Adrenal gland (tissue), 12 donors: Measurements from ENCODE around the gene FERMT3. TPM values are rescaled to one million over a fixed set of nuclear protein-coding genes. Genes with fewer than 3 reads are reported as not detected.

Experiments
- DNase-seq, 7 donors: peaks; one replicate each; pipeline ENCODE4 v3.0.0-alpha.2; 2019 to 2020
- H3K27ac ChIP-seq, 5 donors: fragments of 200-600 bp; sonication (generic) in 4 of 5; 1 replicate in 3 of 5; 2 replicates in 2 of 5; pipeline versions ENCODE4 v1.5.1 to v1.8.0; 2016 to 2020; ENCODE audit warnings: mild to moderate bottlenecking in 1 of 5
- H3K27me3 ChIP-seq: fragments of 200-600 bp; 2 replicates; pipeline ENCODE4 v1.8.0; 2021
- H3K36me3 ChIP-seq, 2 donors: fragments of 200-600 bp; replicated peaks in 1 of 2; 1 replicate in 1 of 2; 2 replicates in 1 of 2; pipeline versions ENCODE4 v1.5.1 to v1.8.0; 2018 to 2022
- H3K4me1 ChIP-seq, 2 donors: fragments of 200-600 bp; replicated peaks in 1 of 2; 1 replicate in 1 of 2; 2 replicates in 1 of 2; pipeline versions ENCODE4 v1.5.1 to v1.8.0; 2018 to 2021
- H3K4me3 ChIP-seq, 4 donors: fragments of 200-600 bp; sonication (generic) in 3 of 4; one replicate each; pipeline ENCODE4 v1.5.1; 2016 to 2018
- H3K9me3 ChIP-seq, 3 donors: fragments of 200-600 bp; sonication (generic) in 1 of 3; replicated peaks in 1 of 3; 1 replicate in 2 of 3; 2 replicates in 1 of 3; pipeline versions ENCODE4 v1.5.1 to v1.8.0; 2016 to 2021
- POLR2A ChIP-seq, 2 donors: fragments of 450-650 bp; IDR thresholded peaks; one replicate each; pipeline ENCODE4 v1.6.1; 2017; ENCODE audit warnings: antibody characterized with exemption in 2 of 2, mild to moderate bottlenecking in 2 of 2, moderate library complexity in 1 of 2
- WGBS, 4 donors: extraction: QIAGEN DNeasy Blood & Tissue Kit in 2 of 4; methylation state at CpG; one replicate each; pipeline versions ENCODE4 v1.1.5 to v1.1.7; 2013 to 2017; 5-methylcytosine and 5-hydroxymethylcytosine counted together
- intact Hi-C, 2 donors: fragments of 100-400 bp; cut with DNase I; formaldehyde crosslinking; loops; one replicate each; pipeline versions ENCODE4 v1.14.1 to v1.15.0; 2022 to 2023
- polyA plus RNA-seq, 3 donors: library from polyadenylated mRNA; stranded (reverse); fragments of 200-250 nt in 2 of 3; fragments of 350-450 nt in 1 of 3; fragmentation: Illumina TruSeq in 1 of 3; extraction: RNeasy Lipid Tissue Mini Kit (QIAGEN cat#74804) in 1 of 3; gene quantifications; one replicate each; pipeline ENCODE4 v1.2.3, GENCODE V29; 2013 to 2014
- total RNA-seq, 9 donors: library from RNA; depleted of rRNA in 4 of 9; stranded (reverse); fragments of >200 nt in 4 of 9; fragments of 120-200 nt in 1 of 9; fragmentation: NEBNext Ultra II Directional in 1 of 9; extraction: Animal tissue kit (Norgen Biotek cat#: 25700) in 1 of 9; gene quantifications; one replicate each; pipeline versions ENCODE4 v1.1.0 to v1.2.4, GENCODE V29; 2013 to 2023
- TF ChIP-seq, protein P1 (sequence below), 6 experiments: fragments of 450-650 bp in 4 of 6; fragments of 200-600 bp in 2 of 6; sonication (generic) in 1 of 6; IDR thresholded peaks; 1 replicate in 5 of 6; 2 replicates in 1 of 6; pipeline versions ENCODE4 v1.5.1 to v1.8.0; 2016 to 2021; ENCODE audit warnings: antibody characterized with exemption in 6 of 6, mild to moderate bottlenecking in 2 of 6, moderate library complexity in 1 of 6
- donor health status: healthy with polysubstance abuse.
- donor health status: Bipolar disorder and iron deficiency.
- donor health status: DM: yes; HTN: yes; CAD: no.
- donor health status: DM: no; HTN: no; CAD: no.
- donor health status: DM: no; HTN: no; CAD: no.
- donor health status: DM: yes; HTN: yes; CAD: no.

FERMT3 gene
- total and polyA plus RNA-seq, 12 donors: 3.2 to 77.0 (median 33.7) TPM

DNA sequence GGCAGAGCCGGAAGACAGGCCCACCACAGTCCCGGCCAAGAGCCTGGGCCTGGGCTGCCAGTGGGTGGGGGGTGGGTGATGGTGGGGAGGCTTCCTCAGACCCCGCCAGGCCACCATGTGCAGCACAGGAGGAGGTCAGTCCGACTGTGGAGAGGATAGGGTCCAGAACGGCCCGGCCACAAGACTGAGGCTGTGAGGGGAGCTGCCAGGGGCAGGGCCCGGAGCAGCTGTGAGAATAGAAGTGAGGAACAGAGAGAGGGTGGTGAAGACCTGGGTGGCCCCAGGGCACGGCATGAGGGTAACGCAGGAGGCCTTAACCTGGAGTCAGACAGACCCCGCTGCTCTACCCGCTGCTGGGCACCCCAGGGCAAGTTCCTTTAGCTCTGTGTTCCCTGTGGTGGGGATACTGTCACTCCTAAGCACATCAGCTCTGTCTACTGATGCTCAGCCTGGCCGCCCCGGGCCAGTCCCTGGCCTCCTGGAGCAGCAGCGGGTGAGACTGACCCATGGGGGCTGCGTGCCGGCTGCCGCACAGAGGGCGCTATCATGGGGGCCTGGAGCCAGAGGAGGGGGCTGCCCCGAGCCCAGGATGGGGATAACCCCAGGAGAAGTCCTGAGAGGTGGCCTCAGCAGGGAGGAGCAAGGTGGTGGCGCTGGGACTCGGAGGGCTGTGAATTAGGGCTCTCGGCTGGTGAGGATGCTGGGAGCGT is 1.7 kb downstream of the FERMT3 start:
- DNase-seq: peak in 1 of 7 donors; percentile 12
- TF ChIP-seq, protein P1, sequence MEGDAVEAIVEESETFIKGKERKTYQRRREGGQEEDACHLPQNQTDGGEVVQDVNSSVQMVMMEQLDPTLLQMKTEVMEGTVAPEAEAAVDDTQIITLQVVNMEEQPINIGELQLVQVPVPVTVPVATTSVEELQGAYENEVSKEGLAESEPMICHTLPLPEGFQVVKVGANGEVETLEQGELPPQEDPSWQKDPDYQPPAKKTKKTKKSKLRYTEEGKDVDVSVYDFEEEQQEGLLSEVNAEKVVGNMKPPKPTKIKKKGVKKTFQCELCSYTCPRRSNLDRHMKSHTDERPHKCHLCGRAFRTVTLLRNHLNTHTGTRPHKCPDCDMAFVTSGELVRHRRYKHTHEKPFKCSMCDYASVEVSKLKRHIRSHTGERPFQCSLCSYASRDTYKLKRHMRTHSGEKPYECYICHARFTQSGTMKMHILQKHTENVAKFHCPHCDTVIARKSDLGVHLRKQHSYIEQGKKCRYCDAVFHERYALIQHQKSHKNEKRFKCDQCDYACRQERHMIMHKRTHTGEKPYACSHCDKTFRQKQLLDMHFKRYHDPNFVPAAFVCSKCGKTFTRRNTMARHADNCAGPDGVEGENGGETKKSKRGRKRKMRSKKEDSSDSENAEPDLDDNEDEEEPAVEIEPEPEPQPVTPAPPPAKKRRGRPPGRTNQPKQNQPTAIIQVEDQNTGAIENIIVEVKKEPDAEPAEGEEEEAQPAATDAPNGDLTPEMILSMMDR (IDR thresholded peaks at IDR 0.05): no peak
- no peak for TF ChIP-seq POLR2A (IDR thresholded peaks at IDR 0.05)
- H3K27ac ChIP-seq: peak overlapping the region in 4 of 5 donors; percentile 67 to 88 (median 80)
- H3K27me3 ChIP-seq: no peaks in the 10 kb centered on the region
- H3K4me1 ChIP-seq: peaks cover 8 to 24% of the 10 kb centered on the region in 2 donors
- peaks cover 0 to 10% of the 10 kb centered on the region in 2 donors for H3K36me3 ChIP-seq
- 74 to 86% (median 79%) methylated on average over 15 to 23 of the region's 23 CpGs for WGBS, 4 donors
- no peaks in the 10 kb centered on the region for H3K9me3 ChIP-seq
- peak overlapping the region in 1 of 4 donors; percentile 48 for H3K4me3 ChIP-seq
- intact Hi-C loops: loop anchor here in 1 of 2 donors (5.0 kb wide), 1 partner anchor 89 kb away; no protein-coding TSS in a partner anchor

DNA sequence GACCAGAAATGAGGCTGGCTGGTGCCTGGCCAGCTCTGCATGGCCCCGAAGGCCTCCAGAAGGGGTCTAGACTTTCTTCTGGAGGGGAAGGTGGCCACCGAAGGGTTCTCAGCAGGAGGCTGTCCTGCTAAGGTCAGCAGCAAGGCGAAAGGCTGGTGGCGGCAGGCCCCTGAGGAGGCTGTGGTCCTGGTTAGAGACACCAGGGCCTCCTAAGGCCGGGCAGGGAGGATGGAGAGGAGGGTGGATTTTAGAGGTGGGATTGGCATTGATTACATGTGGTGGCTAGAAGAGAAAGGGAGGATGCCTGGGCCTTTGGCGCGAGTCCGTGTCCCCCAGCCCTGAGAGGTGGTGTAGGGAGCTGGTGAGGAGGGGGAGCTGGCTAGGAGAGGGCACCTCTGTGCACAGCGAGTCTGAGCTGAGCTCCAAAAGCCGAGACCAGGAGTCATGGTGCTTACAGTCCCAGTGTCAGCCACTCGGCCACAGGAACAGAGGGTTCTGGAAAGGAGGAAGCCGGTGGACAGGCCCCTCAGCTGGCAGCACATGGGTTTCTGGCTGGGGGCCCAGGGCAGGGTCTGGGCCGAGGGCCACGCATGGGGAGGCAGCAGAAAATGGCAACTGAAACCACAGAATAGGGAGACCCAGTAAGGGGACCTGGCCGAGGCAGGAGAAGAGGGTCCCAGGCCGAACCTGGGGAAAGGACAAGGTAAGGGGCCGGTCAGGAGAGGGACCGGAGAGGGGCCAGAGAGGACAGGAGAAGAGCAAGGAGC is 2.5 kb downstream of the FERMT3 start:
- 81 to 87% (median 83%) methylated on average over 16 to 18 of the region's 18 CpGs for WGBS, 4 donors
- peak overlapping the region in 2 of 5 donors; percentile 82 to 88 for H3K27ac ChIP-seq
- no peaks in the 10 kb centered on the region for H3K27me3 ChIP-seq
- H3K4me1 ChIP-seq: peaks cover 8 to 24% of the 10 kb centered on the region in 2 donors
- peak in 1 of 7 donors; percentile 12 for DNase-seq
- TF ChIP-seq POLR2A (IDR thresholded peaks at IDR 0.05): no peak
- TF ChIP-seq, protein P1 (IDR thresholded peaks at IDR 0.05): no peak
- no peak overlapping the region for H3K4me3 ChIP-seq
- H3K9me3 ChIP-seq: no peaks in the 10 kb centered on the region
- H3K36me3 ChIP-seq: peaks cover 0 to 3% of the 10 kb centered on the region in 2 donors
- intact Hi-C loops: loop anchor here in 1 of 2 donors (5.0 kb wide), 1 partner anchor 88 kb away; no protein-coding TSS in a partner anchor

DNA sequence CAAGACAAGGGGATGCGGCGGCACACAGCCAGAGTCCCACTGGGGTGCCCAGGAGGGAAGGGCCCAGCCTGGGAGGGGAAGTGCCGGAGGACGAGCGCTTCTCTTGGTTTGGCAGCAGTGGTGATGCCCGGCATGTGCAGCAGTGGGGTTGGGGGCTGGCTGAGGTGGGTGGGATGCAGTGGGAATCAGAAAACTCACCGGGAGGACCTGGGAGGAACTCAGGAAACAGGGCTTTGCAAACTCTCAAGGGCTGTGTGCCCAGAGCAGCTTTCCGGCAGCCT is 3.0 kb downstream of the FERMT3 start:
- WGBS, 4 donors: 86 to 91% (median 88%) methylated on average over 8 of the region's 8 CpGs
- DNase-seq: no peak
- Histone ChIP-seq H3K4me3 (no peak overlapping the region), H3K9me3 (no peaks in the 10 kb centered on the region), H3K36me3 (no peaks in the 10 kb centered on the region), H3K27me3 (no peaks in the 10 kb centered on the region), H3K27ac (no peak overlapping the region), H3K4me1 (peaks cover 2 to 19% of the 10 kb centered on the region in 2 donors)
- TF ChIP-seq, protein P1 (IDR thresholded peaks at IDR 0.05): no peak
- TF ChIP-seq POLR2A (IDR thresholded peaks at IDR 0.05): no peak
- intact Hi-C loops: loop anchor here in 1 of 2 donors (5.0 kb wide), 1 partner anchor 88 kb away; no protein-coding TSS in a partner anchor

DNA sequence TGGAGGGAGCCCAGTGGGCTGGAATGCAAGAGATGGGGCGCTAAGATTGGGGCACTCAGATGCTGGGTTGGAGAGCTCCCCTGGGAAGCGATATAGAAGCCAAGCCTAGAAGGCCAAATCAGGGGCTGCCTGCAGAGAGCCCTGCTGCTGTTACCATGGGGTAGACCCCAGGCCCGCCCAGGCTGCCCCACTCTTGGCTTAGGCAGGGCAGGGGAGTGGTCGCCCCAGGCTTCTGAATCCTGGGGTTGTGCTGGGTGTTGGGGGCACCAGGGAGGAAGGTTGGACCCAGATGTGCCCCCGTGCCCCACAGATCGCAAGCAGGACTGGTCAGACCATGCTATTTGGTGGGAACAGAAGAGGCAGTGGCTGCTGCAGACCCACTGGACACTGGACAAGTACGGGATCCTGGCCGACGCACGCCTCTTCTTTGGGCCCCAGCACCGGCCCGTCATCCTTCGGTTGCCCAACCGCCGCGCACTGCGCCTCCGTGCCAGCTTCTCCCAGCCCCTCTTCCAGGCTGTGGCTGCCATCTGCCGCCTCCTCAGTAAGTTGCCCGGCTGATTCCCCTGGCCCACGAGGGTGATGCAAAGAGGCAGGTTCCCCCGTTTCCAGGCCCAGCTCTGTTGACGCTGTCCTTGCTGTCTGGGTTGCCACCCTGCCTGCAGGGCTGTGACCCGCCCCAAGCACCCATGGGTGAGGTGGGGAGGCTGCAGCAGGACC is 3.9 kb downstream of the FERMT3 start:
- no peaks in the 10 kb centered on the region for H3K9me3 ChIP-seq
- TF ChIP-seq, protein P1 (IDR thresholded peaks at IDR 0.05): no peak
- TF ChIP-seq POLR2A (IDR thresholded peaks at IDR 0.05): no peak
- WGBS, 4 donors: 93 to 97% (median 96%) methylated on average over 21 to 24 of the region's 24 CpGs
- H3K27ac ChIP-seq: no peak overlapping the region
- peak in 1 of 7 donors; percentile 13 for DNase-seq
- peaks cover 0 to 13% of the 10 kb centered on the region in 2 donors for H3K4me1 ChIP-seq
- no peak overlapping the region for H3K4me3 ChIP-seq
- intact Hi-C loops: no loop called here
- no peaks in the 10 kb centered on the region for H3K27me3 ChIP-seq
- no peaks in the 10 kb centered on the region for H3K36me3 ChIP-seq
